Right atrium auricular region (tissue), 2 donors: ENCODE data around the gene NOP58. TPM values are rescaled to one million over a fixed set of nuclear protein-coding genes. Genes with fewer than 3 reads are reported as not detected.
"Not testable (repeated sequence)": the region's sequence is repeated elsewhere in the genome, so short reads cannot be mapped to it uniquely, and the experiment has no call there.

Experiments
- DNase-seq: peaks from one replicate; pipeline ENCODE4 v3.0.0-alpha.2; 2019; ENCODE audit warnings: low spot score
- H3K27ac ChIP-seq, 2 donors: fragments of 200-600 bp; sonication (generic); 1 replicate in 1 of 2; 2 replicates in 1 of 2; pipeline ENCODE4 v1.5.1; 2016 to 2019
- H3K27me3 ChIP-seq, 2 donors: fragments of 200-600 bp; sonication (generic); one replicate each; pipeline versions ENCODE4 v1.5.1 to v1.6.0; 2017 to 2019
- H3K36me3 ChIP-seq: fragments of 200-600 bp; sonication (generic); one replicate; pipeline ENCODE4 v1.5.1; 2016
- H3K4me1 ChIP-seq, 2 donors: fragments of 200-600 bp; sonication (generic); one replicate each; pipeline versions ENCODE4 v1.5.1 to v1.6.0; 2017 to 2019
- H3K4me3 ChIP-seq, 2 donors: fragments of 200-600 bp; sonication (generic); 1 replicate in 1 of 2; 2 replicates in 1 of 2; pipeline ENCODE4 v1.5.1; 2017 to 2019; ENCODE audit warnings: mild to moderate bottlenecking in 1 of 2, moderate library complexity in 1 of 2
- H3K9me3 ChIP-seq, 2 donors: fragments of 200-600 bp; sonication (generic); one replicate each; pipeline ENCODE4 v1.5.1; 2019
- CTCF ChIP-seq, 2 donors: fragments of 200-600 bp; sonication (generic); IDR thresholded peaks; one replicate each; pipeline ENCODE4 v1.5.1; 2019; ENCODE audit warnings: antibody characterized with exemption in 2 of 2
- total RNA-seq, 2 donors: library from RNA; depleted of rRNA; stranded (reverse); fragments of >200 nt; gene quantifications; one replicate each; pipeline ENCODE4 v1.1.0, GENCODE V29; 2016

Gene NOP58
- 10 to 100 TPM; 17.4 to 18.9 TPM for total RNA-seq

GRCh38 chr2:202265467-202266277 lies at the start of gene NOP58:
Gene NOP58, plus strand, starts transcription at chr2:202265763. Its CDS starts 179 bp downstream, at chr2:202265942.
- H3K27me3 ChIP-seq, result no peaks in the 10 kb centered on the region
- TF ChIP-seq CTCF (IDR thresholded peaks at IDR 0.05), result no peak
- H3K27ac ChIP-seq, result peak within 1 kb of the TSS; percentile 89 to 93
- DNase-seq, result peak; percentile 96
- peaks cover 0 to 26% of the 10 kb centered on the region in 2 donors for H3K4me1 ChIP-seq
- H3K4me3 ChIP-seq, result peak within 1 kb of the TSS; percentile 80 to 82
- H3K36me3 ChIP-seq, result no peaks in the 10 kb centered on the region
- H3K9me3 ChIP-seq, result no peaks in the 10 kb centered on the region

GRCh38 chr2:202221873-202222272 lies 43.7 kb upstream of the NOP58 start:
- no peak for DNase-seq
- H3K36me3 ChIP-seq, result peaks cover 29% of the 10 kb centered on the region
- no peaks in the 10 kb centered on the region for H3K27me3 ChIP-seq
- no peak overlapping the region for H3K27ac ChIP-seq
- H3K4me3 ChIP-seq, result no peak overlapping the region
- no peaks in the 10 kb centered on the region for H3K4me1 ChIP-seq
- H3K9me3 ChIP-seq, result no peaks in the 10 kb centered on the region
- TF ChIP-seq CTCF (IDR thresholded peaks at IDR 0.05), result no peak

GRCh38 chr2:202237787-202238233 lies 27.8 kb upstream of the NOP58 start:
- H3K4me1 ChIP-seq, result peaks cover 0 to 27% of the 10 kb centered on the region in 2 donors

GRCh38 chr2:202238234-202239197 lies 27.0 kb upstream of the NOP58 start, which contains the start of gene SUMO1:
Gene SUMO1, minus strand, starts transcription at chr2:202238597. Its CDS starts 146 bp downstream, at chr2:202238451.
- peak in 1 of 2 donors; percentile 5 for TF ChIP-seq CTCF (IDR thresholded peaks at IDR 0.05)
- Histone ChIP-seq H3K4me3 (peak within 1 kb of the TSS; percentile 80 to 96), H3K4me1 (peaks cover 0 to 20% of the 10 kb centered on the region in 2 donors), H3K27me3 (no peaks in the 10 kb centered on the region), H3K36me3 (no peaks in the 10 kb centered on the region), H3K27ac (peak within 1 kb of the TSS; percentile 88 to 95), H3K9me3 (no peaks in the 10 kb centered on the region)
- peak; percentile 89 for DNase-seq

More at GRCh38 chr2:202237787-202238233, 27.8 kb upstream of the NOP58 start:
- no peaks in the 10 kb centered on the region for H3K27me3 ChIP-seq
- H3K9me3 ChIP-seq, result no peaks in the 10 kb centered on the region
- DNase-seq, result no peak
- H3K36me3 ChIP-seq, result no peaks in the 10 kb centered on the region
- H3K27ac ChIP-seq, result peak overlapping the region; percentile 88 to 95
- peak overlapping the region; percentile 80 to 96 for H3K4me3 ChIP-seq
- TF ChIP-seq CTCF (IDR thresholded peaks at IDR 0.05), result no peak

- not testable (repeated sequence) for H3K36me3 ChIP-seq, H3K4me1 ChIP-seq, H3K9me3 ChIP-seq, DNase-seq, H3K27ac ChIP-seq, H3K4me3 ChIP-seq, H3K27me3 ChIP-seq
These were observed 17.9 kb upstream of the NOP58 start for GRCh38 chr2:202247710-202248109.
